GM21360 (cell line): ENCODE measurements around the gene KIAA1614.

ENCODE experiments used
- ATAC-seq: cut with Tn5 transposase; IDR thresholded peaks from one replicate; pipeline ENCODE4 v1.9.1; 2021; ENCODE audit warnings: mild to moderate bottlenecking, moderate library complexity; ENCODE audit not compliant: unreplicated experiment

Gene KIAA1614

DNA sequence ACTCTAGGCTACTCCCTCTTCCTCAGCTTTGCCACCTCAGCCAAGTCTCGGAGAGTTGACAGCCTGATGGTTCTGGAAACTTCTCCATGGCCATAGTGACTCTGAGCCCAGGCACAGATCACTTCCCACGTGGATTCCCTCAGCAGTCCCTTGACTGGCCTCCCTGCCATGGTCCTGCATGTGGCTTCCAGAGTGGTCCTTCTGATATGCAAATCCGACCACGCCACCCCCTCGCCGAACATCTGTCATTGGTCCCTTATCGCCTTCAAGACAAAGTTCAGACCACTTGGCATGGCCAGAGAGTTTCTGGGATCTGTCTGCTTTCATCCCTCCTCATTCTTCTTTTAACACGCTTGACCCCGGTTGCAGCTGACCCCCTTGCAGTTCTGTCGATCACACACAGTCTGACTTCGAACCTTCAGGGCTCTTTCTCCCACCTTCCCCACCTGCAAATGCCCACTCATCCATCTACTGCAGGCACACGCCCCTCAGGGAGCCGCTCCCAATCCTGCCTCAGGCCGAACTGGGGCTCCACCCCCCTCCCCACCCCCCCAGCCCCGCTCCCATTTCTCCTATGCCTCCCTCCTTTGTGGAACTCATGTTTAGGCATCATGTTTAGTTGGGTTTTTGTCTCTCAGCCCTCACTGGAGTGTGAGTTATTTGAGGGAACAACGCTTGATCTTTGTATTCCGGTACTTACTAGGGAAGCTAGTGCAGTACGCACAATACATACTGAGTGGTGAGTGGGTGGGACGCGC, 29.0 kb downstream of the KIAA1614 start:
- no peak for ATAC-seq

DNA sequence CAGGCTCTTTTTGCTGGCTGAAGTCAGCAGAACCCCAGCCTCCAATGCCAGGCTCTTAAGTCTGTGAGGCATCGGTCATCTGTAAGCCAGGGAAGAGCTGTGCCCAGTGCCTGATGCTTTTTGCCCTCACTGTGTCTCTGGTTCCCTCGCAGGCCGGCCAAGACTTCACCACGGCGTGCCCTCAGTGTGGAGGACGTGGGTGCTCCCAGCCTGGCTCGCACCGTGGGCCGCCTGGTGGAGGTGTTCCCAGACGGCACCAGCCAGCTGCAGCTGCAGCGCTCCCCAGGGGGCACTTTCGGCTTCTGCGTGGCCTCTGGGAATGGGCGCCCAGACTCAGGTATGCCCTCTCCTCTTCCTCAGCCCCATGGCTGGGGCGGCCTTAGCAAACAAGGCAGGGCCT, 32.5 kb downstream of the KIAA1614 start:
- no peak for ATAC-seq

DNA sequence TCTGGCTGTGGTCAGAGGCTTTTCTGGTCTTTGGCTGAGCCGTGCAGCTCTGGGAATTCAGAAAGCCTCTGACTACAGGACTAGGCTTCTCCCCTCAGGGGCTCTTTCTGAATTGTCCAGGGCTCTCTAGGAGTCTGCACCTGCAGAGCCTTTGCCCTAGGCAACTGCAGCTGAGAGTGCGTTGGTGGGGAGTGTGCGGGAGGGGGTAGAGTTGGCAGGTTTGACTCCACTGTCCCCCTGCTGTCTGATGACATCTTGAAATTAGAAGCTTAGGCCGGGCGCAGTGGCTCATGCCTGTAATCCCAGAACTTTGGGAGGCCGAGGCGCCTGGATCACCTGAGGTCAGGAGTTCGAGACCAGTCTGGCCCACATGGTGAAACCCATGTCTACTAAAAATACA, 32.9 kb downstream of the KIAA1614 start:
- ATAC-seq: no peak

DNA sequence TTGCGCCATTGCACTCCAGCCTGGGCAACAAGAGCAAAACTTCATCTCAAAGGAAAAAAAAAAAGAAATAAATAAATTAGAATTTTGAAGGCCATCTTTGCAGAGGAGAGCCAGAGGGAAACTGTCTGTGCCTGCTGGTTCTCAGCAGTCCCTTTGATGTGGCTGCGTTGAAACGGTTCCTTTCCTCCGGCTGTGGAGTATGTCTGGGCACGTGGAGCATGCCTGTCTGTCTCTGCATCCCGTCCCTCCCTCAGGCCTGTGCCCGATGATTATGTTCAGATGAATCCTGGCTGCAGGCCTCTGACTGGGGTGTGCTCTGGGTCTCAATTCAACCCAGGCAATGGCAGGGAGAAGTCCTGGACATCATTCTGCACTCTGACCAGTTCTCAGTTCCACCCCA, 33.4 kb downstream of the KIAA1614 start:
- ATAC-seq: no peak

DNA sequence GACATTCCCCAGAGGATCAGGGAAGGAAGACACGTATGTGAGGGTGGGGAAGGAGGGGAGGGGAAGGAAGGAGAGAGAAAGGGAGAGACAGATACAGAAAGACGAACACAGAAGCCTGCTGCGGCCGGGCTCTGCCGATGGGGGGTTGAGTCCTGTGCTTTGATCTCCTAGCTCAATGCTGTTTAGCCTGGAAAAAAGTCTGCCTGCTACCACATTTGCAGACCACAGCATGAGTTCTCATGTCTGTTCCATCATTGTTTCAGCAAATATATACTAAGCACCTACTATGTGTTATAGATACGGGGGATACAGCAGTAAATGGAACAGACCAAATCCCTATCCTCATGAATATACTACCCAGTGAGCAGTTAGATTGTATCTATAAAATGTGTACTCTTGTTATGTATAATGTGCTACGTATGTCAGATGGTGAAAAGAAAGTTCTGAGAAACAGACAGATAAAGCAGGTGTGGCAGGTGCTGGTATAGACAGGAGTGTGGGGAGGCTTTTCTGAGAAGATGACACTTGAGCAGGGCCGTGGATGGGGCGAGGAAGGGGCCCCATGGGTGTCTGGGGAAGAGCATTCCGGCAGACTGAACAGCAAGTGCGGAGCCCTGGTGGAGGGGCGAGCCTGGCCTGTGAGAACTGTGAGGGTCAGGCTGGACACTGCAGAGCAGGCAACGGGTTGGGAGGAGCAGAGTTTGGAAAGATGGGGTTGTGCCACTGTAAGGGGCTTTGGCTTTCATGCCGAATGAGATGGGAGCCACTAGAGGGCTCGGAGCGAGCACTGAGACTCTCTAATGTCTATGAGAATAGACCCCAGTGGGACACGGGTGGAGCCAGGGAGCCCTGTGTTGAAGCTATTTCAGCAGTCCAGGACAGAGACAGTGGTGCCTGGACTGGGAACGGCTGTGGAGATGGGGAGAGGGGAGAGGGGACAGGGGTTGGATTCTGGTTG, 34.1 kb downstream of the KIAA1614 start:
- ATAC-seq: no peak

DNA sequence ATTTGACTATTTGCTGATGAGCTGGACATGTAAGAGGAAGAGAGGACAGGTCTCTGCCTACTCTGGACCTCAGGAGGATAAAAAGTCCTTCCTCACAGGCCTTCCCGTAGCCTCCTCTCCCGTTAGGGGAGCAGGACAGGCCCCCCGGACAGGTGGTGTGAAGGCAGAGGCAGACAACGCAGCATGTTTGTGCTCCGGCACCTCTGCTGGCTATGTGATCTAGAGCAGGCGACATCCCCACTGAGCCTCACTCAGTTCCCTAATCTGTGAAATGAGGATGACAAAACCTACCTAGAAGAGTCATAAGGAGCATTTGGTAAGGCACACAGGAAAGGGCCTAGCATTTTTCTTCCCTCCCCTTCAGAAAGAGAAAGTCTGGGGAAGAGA, 34.8 kb downstream of the KIAA1614 start:
- no peak for ATAC-seq

DNA sequence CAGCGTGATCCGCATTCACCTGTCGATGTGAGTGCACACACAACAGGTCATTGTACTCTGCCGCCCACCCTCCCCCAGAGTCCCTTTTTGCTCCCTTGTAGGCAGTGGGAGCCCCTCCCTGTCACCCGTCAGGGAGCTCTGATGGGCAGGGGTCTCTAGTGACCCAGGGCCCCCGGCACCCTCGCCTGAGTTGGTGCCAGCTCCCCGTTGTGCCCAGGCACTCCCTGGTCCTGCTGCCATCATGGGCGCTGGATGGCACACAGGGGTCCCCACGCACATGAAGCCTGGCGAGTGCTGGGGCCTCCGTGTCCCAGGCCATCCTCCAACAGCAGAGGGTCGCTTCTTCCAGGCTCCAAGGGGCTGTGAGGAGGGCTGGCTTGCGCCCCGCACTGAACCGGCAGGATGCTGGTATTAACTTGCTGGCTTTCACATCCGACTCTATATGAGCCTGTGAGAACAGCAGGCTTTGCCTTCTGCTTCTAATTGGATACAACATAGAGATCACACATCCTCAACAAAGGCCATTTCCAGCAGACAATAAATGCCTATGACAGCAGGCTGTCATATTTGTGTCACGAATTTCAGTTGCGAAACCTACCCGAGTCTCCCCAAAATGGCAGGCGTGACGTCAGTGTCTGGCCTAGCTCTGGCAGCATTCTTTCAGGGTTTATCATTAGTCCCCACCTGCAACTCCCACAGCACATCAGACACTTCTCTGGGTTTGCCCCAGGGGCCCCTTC, 35.4 kb downstream of the KIAA1614 start:
- no peak for ATAC-seq

DNA sequence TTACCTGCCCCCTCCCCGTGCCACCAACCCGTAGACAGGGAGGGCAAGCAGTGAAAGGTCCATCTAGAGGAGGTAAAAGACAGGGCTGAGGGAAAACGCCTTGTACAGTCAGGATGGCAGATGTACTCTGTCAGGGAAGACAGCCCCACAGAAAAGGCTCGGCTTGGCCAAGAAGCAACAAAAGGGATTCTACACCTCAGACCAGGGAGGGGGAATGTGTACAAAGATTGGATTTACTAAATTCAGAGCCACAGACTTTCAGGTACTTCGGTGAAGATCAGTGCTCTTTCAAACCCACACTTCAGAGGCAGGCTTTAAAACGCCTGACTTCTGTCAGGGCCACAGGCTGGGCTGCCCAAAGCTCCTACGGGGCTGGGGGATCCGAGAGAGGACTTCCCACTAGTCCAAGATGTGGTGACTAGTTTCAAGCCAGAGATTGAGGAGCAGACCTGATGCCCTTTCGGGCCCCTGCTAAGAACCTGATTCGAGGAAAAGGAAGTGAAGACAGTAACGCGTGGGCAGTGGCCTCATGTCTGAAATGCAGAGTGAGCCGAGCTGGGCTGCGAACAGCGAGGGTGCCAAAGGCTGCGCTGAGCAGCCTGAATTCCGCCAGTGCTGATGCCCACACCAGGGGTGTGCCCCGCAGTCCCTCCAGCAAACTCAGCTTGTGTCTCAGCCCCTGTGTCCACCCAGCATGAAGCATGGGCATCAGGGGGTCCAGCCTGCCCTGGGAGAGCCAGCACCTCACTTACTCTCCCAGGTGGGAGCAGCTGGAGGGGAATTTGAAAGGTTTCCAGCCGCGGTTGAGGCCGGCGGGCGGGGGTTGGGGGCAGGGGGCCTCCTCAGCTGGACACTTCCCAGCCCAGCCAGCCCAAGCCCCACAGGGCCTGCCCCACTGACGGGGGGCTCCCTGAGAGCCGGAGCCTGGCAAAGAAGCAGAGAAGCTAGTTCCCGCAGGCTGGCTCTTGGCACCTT, 36.2 kb downstream of the KIAA1614 start:
- no peak for ATAC-seq

DNA sequence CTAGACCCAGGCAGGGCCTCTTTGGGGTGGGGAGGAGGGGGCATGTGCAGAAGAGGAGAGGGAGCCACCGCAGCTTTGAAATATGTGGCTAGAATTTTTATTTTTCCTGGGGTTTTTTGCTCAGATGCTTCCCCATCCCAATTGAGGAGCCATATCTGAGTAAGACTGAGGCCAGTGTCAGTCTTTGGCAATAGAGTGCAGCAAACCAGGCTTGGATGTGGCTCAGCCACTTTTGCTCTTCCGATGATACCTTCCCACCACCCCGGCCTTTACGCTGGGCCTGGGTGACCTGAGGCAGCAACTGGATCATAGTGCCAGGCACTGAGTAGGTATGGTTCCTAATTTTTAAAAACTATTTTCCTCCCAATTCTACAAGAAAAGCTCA, 36.9 kb downstream of the KIAA1614 start:
- ATAC-seq: no peak

DNA sequence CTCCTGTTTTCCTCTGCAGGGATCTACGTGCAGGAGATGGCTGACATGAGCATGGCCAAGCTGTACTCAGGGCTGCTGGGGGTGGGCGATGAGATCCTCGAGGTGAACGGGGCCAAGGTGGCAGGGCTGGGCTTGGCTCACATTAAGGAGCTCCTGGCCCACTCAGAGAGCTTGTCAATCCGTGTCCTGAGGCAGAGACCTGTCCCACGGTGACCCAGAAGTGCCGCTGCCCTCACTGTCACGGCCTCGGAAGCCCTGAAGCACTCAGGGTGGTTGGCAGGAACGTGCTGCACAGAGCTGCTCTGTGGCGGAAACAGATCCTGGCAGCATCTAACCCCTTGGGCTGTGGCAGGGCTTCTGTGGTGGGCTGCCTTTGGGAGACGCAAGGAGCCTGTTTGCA, 37.6 kb downstream of the KIAA1614 start:
- ATAC-seq: no peak

DNA sequence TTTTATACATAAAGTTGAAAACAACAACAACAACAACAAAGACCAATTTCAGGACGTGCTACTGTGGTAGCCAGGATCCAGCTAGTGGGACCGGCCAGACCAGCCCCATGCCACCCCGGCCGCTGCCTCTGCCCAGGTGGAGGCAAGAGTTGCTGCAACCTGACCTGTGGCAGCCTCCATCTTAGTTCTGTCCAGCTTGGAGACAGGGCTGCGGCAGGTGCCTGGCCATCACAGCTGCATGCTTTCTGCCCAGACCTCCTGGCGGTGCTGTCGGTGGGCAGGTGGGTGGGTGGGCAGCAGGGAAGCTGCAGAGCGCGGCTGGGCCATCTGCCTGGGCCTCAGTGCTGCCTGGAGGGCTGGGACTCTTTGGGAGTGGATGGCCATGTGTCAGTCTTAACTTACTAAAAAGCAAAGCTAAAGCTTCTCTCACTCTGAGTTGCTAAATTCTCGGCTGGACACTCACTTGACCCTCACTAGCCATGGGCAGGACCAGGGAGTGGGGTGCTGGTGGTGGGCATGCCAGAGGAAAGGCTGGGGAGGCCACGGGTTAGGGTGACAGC, 38.6 kb downstream of the KIAA1614 start:
- no peak for ATAC-seq

DNA sequence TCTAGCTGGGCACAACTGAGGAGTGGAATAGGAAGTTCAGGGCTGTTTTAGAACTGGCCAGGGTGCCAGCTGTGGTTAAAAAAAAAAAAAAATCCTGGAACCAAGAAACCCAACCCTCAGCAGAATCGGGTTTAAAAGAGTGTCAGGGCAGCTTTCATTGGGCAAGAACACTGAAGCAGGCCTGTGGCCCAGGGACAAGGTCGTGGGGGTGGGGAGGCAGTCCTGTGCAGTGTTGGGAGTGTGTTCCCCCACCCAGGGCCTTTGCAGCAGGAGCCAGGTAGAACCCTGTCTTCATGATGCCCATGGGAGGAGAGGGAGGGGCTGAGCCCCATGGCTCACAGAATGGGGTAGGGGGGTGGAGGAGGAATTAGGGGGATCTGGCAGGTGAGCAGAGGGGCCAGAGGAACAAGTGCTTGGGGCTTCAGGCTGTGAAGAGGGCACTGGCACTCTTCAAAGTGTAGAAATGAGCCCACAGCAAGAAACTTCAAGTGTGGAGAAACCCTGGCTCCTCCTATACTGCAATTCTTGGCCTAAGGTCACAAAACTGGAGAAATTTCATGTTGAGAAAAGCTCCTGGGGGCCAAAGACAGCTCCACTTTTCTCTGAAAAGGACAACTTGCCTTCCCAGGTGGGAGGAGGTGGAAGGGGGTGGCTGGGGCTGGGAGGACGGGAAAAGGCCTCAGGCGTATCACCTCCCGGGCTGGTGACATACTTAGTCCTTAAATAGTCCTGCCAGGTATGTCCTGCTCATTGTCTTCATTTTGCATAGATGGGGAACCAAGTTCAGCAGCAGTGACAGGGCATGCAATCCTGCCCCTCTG, 39.3 kb downstream of the KIAA1614 start:
- no peak for ATAC-seq

DNA sequence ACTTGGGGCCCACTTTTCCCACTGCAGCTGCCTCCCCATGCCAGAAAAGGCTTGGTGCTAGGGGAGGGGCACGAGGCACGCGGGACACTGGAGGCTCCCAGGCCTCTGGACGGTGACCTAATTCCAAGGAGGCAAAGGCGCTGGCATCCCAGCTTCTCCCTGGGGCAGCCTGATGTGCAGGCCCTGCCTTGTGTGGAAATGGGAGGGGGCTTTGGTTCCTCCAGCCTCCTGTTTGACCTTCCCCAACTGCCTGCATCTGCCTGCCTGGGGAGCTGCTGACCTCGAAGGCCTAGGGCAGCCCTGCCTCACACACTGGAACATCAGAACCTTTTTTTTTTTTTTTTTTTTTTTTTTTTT, 39.9 kb downstream of the KIAA1614 start:
- no peak for ATAC-seq

DNA sequence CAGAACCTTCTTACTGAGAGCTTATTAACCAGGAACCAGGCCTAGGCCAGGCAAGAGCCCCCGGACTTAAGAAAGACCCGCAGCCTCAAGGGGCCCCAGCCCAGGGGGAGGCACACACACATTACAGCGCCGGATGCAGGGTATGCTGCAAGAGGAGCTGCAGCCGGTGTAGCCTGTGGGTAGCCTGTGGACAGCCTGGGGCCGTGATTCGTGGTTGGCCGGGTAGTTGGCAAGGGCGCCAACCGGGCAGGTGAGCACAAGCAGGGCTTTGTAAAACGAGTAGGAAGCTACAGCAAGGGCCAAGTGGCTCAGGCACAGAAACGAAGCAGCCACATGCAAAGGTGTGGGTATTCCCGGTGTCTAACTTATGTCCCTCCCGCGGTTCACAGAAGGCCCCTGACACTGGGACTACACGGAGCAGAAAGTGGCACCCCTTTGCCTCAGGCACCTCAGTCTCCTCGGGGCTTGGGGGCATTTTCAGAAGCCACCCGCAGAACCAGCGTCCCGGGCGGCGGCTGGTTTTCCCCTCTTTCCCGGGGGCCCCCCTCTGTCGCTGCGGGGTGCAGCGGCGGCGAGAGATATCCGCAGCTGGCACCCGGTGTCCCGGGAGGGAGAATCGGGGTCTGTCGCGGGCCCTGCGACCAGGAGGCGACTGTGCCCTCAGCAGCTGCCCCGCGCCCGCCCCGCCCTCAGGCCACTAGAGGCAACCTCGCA, 40.8 kb downstream of the KIAA1614 start:
- ATAC-seq: no peak

DNA sequence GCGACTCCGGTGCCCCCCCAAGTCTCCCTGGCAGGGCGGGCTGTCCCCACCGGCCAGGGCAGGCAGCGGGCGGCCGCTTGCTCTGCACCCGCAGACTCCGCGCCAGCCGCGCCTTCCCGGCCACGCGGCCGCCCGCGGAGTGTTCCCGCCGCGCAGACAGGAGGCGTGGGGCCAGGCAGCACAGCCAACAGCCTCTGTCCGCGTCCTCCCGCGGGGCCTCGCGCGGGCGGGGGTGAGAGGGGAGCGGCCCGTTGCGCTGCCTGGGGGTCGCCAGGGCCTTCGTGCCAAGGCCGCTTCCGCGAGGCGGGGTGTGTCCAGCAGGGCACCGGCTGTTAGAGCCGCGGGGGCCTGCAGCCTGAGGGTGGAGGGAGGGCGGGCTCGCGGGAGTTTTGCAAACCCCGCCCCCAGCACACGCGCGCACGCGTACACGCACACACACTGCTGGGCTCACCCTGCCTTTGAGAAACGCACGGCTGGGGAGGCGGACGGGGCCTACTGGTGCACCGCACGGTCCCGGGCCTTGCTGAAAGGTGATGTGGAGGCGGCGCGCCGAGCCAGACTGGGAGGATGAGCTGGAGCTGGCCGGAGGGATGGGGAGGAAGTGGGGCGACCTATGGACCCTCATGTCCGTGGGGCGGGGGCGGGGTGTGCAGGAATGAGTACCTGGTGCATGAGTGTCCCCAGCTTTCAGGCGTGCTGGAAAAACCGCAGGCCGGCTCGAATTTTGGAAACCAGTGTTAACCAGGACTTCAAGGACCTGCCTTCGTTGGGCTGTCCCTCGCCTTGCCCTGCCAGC, 41.5 kb downstream of the KIAA1614 start:
- peak; percentile 66 for ATAC-seq

DNA sequence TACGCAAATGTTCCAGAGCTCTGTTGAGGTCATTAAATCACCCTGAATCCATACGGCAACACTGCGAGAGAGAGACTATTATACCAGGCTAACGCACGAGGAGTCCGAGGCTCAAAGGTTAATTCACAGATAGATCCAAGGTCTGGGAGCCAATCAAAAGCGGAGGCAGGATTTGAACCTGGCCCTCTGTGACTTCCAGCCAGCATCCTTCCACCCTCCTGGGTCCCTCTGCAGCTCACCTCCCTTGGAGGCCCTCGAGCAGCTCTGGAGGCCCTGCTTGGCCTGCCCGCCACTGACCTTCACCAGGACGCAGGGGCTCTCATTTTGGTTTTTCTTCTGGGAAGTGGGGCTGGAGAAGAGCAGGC, 42.1 kb downstream of the KIAA1614 start:
- ATAC-seq: no peak

DNA sequence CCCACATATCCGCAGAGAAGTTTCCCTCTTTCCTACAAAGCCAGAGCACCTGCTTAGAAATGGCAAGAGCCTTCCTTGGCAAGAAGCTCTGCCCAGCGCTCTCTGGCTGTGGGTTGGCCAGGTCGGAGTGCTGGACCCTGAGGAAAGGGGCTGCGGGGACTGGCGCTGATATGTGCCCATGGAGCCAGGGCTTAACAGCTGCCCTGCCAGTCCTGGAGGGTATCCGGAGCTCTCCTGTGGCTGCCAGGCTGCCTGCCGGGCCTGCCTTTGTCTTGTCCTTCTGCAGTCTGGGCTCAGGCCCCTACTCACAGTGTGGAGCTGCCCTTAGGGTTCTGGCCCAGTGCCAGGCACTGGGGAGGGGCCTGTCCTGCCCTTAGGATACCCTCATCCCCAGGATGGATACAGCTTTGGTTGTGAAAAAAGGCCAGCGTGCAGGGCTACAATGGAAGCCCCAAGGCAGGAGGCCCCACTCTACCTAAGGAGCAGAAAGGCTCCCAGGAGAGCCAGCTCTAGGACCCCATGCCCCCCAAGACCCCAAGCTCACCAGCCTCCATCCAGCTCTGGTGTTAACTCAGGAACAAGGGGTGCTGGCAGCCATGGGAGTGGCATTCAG, 43.4 kb downstream of the KIAA1614 start:
- no peak for ATAC-seq
